Loucy (cell line): Measurements from ENCODE around the gene MS4A4E.
"Not testable (repeated sequence)": the region's sequence is repeated elsewhere in the genome, so short reads cannot be mapped to it uniquely, and the experiment has no call there.

ENCODE experiments used
- CTCF ChIP-seq: fragments of 200-600 bp; sonication (generic); conservative IDR thresholded peaks from 2 replicates; pipeline ENCODE4 v1.5.1; 2014; ENCODE audit warnings: mild to moderate bottlenecking, antibody characterized with exemption, low read length
- EZH2phosphoT487 ChIP-seq: fragments of 200-600 bp; IDR thresholded peaks from 2 replicates; pipeline ENCODE4 v1.6.1; 2018; ENCODE audit warnings: antibody characterized with exemption, mild to moderate bottlenecking, moderate library complexity, borderline replicate concordance

GRCh38 chr11:60185512-60185827 lies 57.5 kb downstream of the MS4A4E start:
- TF ChIP-seq CTCF, EZH2phosphoT487: not testable (repeated sequence)
